GM23338 (cell line): ENCODE data around the gene DACT2.

Experiments
- CREB1 ChIP-seq: fragments of 250-450 bp; sonication (Bioruptor Pico); IDR thresholded peaks from 2 replicates; pipeline ENCODE4 v1.5.0; 2020; ENCODE audit warnings: low read depth, mild to moderate bottlenecking, moderate library complexity
- CTCF ChIP-seq, 2 experiments: fragments of 200-600 bp in 1 of 2; sonication (generic) in 1 of 2; conservative IDR thresholded peaks; 2 replicates each; pipeline versions ENCODE4 v1.5.1 to v1.6.1; 2016 to 2017; ENCODE audit warnings: antibody characterized with exemption in 2 of 2, low read depth in 2 of 2, mild to moderate bottlenecking in 2 of 2, moderate library complexity in 1 of 2
- EZH2 ChIP-seq: fragments of 200-600 bp; sonication (generic); IDR thresholded peaks from one replicate; pipeline ENCODE4 v1.8.0; 2017; ENCODE audit warnings: antibody characterized with exemption, mild to moderate bottlenecking, low read depth; ENCODE audit not compliant: unreplicated experiment
- EZH2phosphoT487 ChIP-seq: fragments of 200-600 bp; sonication (generic); IDR thresholded peaks from one replicate; pipeline ENCODE4 v1.8.1; 2018; ENCODE audit warnings: antibody characterized with exemption; ENCODE audit not compliant: unreplicated experiment
- JUNB ChIP-seq: IDR thresholded peaks from one replicate; pipeline ENCODE4 v1.6.1; 2016; ENCODE audit warnings: antibody characterized with exemption; ENCODE audit not compliant: unreplicated experiment
- POLR2AphosphoS5 ChIP-seq: IDR thresholded peaks from 2 replicates; pipeline ENCODE4 v1.6.1; 2016; ENCODE audit warnings: antibody characterized with exemption, low read depth
- REST ChIP-seq: IDR thresholded peaks from one replicate; pipeline ENCODE4 v1.6.1; 2018; ENCODE audit warnings: antibody characterized with exemption; ENCODE audit not compliant: unreplicated experiment
- ZNF462 ChIP-seq: fragments of 250-450 bp; sonication (Bioruptor Pico); IDR thresholded peaks from 2 replicates; pipeline ENCODE4 v1.5.0; 2020; ENCODE audit warnings: mild to moderate bottlenecking, moderate library complexity
- TF ChIP-seq, protein P1 (sequence below): IDR thresholded peaks from 2 replicates; pipeline ENCODE4 v1.6.1; 2016; ENCODE audit warnings: antibody characterized with exemption

GRCh38 chr6:168285456-168285855 lies 34.1 kb downstream of the DACT2 start:
- TF ChIP-seq CTCF (conservative IDR thresholded peaks at IDR 0.05; ENCODE audit: low read depth in 2 of 2), result no peak
- no peak for TF ChIP-seq EZH2phosphoT487
- TF ChIP-seq POLR2AphosphoS5, result no peak
- no peak for TF ChIP-seq EZH2
- no peak for TF ChIP-seq ZNF462 (CRISPR knock-in tag)
- no peak for TF ChIP-seq REST
- TF ChIP-seq, protein P1, sequence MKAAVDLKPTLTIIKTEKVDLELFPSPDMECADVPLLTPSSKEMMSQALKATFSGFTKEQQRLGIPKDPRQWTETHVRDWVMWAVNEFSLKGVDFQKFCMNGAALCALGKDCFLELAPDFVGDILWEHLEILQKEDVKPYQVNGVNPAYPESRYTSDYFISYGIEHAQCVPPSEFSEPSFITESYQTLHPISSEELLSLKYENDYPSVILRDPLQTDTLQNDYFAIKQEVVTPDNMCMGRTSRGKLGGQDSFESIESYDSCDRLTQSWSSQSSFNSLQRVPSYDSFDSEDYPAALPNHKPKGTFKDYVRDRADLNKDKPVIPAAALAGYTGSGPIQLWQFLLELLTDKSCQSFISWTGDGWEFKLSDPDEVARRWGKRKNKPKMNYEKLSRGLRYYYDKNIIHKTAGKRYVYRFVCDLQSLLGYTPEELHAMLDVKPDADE, result no peak
- TF ChIP-seq JUNB, result no peak
- TF ChIP-seq CREB1 (CRISPR knock-in tag), result no peak
